ENCODE results near the gene HDAC4.

Gene HDAC4

DNA sequence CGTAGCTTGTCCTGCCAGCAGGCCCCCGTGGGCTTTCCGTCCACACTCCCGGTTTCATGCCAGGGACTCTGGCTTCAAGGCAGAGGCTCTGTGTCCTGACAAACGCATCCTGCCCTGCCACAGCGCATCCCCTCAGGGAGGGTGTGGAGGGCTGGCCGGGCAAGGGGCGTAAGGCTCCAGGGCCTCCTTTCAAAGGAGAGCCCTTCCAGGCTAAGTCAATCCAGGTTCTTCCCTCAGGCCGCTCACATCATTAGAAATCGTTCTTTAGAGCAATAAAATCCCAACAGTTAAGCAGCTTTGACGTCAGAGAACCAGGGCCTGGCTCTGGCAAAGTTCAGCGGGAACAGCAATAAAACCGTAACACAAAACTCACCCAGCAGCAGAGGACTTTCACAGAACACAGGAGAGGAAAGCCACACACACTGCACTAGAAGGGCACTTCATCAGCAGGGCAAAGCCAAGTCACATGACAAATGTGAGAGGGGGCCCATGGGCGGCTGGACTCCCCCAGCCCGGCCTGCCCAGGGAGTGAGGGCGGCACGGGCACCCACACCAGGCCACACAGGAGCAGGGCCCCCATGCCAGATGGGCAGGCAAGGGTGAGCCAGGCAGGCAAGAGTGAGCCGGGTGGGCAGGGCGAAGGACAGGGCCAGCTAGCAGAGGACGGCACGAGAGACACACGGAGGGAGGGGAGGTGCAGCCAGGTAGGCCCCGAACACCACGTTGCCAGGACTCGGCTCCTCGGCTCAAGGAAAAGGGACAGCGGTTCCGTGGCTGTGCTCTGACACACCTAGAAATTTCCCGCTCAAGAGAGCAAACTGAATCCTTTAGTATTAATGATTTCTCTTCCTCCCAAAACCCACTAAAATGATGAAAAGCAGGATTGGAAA lies 52.0 kb downstream of the HDAC4 start:
- DNase-seq (ENCODE audit: low spot score) = no peak

DNA sequence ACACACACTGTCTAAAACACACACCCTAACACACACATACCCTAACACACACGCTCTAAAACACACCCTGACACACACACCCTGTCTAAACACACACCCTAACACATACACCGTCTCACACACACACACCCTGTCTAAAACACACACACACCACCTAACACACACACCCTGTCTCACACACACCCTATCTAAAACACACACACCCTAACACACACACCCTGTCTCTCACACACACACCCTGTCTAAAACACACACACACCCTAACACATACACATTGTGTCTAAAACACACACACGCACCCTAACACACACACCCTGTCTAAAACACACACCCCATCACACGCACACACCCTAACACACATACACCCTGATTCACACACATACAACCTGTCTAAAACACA lies 54.1 kb downstream of the HDAC4 start:
- DNase-seq (ENCODE audit: low spot score) = no peak

DNA sequence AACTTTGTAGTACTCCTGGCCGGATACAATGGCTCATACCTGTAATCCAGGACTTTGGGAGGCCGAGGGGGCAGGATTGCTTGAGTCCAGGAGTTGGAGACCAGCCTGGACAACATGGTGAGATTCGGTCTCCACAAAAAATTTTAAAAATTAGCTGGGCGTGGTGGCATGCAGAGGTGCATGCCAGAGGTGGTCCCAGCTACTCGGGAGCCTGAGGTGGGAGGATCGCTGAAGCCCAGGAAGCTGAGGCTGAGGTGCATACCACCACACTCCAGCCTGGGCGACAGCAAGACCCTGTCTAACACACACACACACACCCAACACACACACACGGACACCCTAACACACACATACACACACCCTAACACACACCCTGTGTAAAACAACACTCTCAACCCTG lies 55.6 kb downstream of the HDAC4 start:
- no peak for DNase-seq (ENCODE audit: low spot score)

DNA sequence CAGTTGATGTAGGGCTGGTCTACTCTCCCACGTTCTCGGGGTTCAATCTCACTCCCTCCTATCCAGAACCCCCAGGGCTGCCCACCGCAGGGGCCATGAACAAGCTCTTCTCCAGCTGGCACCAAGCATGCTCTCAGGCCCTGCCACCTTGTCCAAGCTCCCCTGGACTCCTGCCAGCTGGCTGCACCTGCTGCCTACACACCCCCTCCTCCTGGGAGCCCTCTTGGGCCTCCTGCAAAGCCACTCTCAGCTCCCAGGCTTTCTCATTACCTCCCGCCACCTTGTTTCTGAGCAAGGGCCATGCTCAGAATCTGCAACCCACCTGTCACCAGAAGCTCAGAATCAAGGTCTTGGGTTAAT lies 56.0 kb downstream of the HDAC4 start:
- no peak for DNase-seq (ENCODE audit: low spot score)

DNA sequence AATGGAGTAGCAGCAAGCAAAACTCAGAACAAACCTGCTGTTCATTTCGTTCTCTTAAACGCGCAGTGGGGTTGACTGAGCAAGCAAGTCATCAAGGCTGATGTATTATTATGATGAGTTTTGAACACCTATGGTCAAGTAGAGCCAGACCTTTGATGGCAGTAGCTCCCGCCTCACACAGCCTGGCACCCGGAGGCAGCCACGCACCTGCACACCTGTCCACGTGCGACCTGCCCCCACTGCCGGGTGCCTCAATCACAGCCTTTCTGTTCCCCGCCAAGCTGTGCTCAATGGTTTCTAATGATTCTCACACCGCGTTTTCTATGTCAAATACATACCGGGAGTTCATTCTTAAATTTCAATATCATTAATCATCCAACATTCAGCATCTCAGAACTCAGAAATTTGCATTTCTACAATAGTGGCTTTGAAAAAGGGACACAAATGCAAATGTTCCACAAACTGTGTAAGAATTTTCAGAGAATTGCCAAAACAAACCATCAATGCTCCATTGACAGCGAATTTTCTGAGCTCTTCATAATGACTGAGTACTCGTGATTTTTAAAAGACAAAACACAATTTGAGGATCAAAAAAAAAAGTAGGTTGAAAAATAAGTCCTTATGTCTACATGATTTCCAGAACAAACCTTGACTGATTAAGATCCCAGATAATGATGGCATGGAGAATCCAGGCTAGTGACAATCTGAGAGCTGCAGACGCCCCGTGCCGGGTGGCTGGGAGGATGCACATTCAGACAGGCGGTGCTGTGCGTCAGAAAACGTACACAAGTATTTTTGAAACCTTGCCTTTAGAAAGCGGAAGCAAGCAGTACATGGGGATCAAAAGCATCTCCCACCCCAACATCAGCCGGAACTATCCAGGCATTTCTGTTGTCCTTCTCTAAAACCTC lies 56.6 kb downstream of the HDAC4 start:
- DNase-seq (ENCODE audit: low spot score) = no peak

DNA sequence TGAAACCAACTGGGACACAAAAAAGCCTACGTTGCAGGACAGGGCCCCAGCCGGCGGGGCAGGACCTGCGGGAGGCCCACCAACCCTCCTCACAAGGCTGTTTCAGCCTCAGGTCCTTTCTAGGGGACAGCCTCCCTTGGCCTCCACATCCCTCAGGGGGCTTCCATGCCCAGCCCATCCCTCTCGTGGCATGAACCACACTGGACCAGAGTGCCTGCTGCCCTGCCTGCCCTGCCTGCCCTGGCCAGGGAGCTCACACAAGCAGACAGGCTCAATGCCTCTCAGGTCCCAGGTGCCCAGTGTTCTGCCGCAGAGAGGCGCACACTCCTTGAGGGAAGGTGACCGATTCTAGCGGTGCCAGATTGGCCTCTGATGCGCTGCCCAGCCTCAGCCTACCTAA lies 57.4 kb downstream of the HDAC4 start:
- no peak for DNase-seq (ENCODE audit: low spot score)

DNA sequence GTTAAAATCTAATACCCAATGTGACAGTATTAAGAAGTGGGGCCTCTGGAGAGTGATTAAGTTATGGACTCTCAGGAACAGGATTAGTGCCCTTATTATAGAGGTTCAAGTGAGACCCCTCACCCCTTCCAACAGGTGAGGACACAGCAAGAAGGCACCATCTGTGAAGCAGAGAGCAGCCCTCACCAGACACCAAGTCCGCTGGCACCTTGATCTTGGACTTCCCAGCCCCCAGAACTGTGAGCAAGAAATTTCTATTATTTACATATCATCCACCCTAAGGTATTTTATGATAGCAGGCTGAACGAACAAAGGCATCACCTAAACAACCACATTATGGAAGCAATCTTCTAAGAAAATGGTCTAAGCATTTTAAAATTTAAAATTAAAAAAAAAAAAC lies 59.0 kb downstream of the HDAC4 start:
- DNase-seq (ENCODE audit: low spot score) = no peak

DNA sequence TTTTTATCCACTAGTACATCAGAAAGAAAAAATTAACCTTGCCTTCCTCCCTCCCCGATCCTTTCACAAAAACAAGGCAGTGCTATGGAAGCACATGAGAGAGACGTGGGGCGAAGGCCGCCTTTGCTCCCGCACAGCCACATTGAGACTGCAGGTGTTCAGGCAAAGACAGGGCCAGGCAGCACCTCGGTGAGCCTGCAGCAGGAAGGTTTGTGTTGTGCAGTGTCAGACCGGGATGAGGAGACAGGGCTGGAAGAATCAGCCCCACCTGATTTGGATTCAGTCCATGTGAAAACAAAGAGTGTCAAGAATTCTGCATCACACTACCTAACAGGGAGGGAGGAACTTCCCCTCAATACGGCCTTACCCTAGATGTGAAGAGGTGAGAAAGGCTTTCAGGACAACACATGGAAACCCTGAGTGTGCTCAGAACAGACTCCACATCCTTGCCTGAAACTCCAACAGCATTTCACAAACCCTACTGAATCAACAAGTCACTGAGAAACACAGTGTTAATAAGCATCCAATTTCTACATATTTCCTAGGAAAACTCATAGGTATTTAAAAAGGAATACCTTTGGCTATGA lies 59.6 kb downstream of the HDAC4 start:
- no peak for DNase-seq (ENCODE audit: low spot score)

DNA sequence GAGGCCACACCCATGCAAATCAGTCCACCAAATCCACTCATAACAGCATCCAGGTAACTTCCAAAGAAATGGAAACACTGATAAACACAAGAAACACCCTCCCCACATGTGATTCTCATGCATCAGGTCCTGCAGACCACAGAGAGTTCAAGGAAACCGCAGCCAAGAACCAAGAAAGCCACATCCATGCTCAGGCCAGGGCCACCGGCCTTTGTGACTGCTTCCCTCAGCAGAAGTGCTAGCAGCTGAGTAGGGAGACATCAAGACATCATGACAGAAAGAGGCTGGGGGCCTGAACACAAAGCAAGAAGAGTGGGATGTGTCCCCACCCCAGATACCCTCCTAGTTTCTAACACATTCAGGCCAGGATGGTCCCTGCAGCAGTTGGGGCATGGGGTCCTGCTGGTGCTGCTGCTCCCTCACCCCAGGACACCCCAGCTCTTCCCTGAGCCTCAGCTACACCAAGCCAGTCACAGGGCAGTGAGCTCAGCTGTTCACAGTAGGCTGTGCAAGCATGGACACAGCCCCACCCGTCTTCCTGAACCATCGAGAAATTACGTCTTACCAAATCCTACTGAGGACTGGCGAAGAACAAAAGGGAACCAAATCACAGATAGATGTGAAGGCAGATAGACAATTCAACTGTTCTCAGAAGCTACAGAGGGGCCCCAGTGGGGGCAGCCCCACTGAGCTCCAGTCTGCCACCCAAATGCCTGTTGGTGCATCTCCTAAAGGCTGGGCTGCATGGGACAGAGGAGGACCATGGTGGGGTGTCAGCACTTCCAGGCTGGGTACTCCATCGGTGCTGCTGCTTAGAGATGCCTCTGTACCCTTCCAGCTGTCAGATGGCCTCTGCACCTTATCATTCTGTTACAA lies 60.9 kb downstream of the HDAC4 start:
- no peak for DNase-seq (ENCODE audit: low spot score)

DNA sequence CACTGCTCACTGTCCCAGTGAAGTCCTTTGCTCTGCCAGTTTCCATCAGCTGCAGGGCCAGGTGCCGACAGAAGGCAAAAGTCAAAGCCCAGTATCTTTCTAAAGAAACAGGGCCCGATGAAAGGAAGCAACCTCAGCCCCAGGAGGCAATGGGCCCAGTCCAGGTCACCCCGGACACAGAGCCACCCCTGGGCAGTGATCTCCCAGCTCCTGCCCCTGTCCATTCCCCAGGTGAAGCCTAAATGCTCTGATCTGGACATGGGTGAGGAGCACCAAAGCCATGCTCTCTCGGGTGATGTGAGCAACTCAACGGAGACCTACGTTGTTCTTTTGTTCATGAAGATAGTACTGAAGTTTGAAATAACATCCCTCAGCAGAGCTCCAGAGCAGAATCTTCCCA lies 61.6 kb downstream of the HDAC4 start:
- DNase-seq (ENCODE audit: low spot score) = no peak

DNA sequence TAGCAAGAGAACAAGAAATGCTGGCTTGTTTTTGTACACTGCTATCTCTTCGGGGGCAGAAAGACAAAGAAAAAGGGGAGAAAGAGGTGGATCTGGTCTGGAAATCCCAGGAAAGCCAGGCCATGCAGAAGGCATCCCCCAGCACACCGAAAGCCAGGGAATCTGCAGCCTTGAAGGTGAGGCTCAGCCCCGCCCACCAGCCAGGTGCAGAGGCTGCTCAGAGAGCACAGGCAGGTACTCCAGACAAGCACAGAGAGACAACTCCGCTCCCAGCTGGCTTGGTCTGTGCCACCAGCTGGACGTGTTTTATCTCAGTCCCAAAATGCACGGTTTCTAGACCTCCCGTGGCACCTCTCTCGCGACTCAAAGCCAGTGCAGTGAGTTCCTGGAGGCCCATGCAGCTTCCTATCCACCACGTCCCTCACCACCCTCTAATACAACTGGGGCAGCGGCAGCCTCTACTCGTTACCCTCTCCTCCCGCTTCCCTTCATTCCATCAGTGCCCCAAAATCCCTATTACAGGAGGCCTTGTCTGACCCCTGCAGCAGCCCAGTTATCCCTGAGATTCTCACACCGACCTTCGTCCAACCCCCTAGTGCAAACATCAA lies 62.8 kb downstream of the HDAC4 start:
- DNase-seq (ENCODE audit: low spot score) = no peak

DNA sequence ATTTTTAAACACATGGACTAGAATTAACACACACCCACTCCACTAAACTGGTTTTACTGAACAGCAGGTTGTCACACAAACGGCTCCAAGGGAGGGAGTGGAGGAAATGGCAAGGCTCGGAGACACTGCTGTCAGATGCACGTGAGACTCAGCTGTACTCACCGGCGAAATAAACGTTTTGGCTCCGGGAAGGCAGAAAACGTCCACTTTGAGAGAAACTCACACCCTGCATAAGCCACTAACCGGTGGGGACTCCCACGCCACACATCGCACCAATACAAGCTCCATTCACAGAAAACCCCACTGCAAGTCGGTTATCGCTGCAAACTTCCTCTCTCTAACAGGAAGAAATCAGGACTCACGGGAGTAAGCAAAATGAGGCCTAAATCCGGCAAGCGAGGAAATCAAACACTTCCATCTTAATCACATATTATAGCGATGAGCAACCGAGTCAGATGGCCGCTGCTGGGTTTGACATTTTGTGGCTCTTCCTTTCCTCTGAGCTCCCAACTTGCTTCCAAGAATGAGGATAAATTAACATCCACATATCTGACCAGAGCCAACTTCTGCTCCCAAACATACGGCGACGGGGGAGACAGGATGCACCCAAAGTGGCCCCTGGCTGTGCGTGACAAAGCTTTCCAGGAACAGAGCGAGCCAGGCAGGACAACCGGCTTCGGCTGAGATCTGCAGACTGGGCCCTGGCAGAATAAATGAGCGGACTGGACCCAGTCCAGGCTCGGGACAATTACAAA lies 63.5 kb downstream of the HDAC4 start:
- DNase-seq (ENCODE audit: low spot score) = peak; percentile 57

DNA sequence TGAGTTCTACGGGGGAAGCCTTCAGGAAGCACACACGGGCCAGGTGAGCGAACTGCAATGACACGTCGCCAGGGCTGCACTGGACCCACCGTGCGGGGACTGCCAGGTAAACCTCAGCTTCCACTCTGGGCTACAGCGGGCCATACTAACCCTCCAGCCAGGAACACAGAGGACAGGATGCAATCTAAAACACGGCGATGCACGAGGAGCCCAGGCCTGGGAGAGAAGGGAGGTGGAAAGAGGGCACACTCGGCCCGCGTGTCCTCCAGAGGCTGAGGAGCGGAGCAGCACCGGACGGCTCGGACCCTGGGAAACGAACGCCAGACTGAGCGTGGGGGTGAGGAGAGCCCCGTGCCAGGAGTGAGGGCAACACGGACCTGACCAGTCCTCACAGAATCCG lies 69.3 kb downstream of the HDAC4 start:
- DNase-seq (ENCODE audit: low spot score) = no peak

DNA sequence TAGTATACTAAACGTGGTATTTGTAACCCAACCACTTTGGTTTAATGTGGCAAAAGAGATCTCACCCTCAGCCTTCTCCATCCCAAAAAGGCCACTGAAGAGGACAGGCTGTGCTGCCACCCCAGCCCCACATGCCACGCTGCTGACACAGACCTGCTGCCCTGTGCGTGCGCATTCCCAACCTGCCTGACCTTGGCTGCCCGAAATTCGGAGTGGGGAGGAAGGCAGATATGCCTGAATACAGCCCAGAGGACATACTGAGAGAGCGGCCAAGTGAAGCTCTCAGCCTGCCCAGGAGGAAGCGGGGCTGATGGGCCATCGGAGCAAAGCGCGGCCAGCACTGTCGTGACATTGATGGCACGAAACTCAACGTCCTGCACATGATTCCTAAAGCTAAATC lies 70.0 kb downstream of the HDAC4 start:
- DNase-seq (ENCODE audit: low spot score) = no peak

DNA sequence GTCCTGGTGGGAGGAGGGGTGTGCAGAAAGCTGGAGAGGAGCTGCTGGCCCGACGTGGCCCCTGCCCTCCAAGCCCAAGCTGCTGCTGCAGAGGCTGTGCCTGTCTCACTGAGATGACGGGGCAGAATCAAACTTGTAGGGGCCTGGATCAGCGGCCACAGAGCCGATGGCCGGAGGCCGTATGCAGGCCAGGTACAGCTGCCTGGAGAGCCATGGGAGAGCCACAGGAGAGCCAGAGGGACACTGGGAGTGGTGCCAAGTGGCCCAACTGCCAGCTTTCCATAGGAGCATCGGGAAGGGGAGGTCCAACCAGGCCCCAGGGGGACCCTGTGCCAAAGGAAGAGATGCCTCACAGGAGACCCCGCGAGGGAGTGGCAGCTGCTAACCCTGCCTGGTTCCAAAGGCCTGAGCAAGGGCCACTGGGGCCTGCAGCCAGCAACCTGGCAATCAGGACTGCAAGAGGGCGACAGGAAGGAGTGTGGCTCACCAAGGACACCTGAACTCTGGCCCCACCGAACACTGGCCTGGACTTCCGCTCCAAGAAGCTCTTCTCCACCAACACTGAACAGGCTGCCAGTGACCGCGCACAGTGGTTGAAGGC lies 70.7 kb downstream of the HDAC4 start:
- DNase-seq (ENCODE audit: low spot score) = no peak

DNA sequence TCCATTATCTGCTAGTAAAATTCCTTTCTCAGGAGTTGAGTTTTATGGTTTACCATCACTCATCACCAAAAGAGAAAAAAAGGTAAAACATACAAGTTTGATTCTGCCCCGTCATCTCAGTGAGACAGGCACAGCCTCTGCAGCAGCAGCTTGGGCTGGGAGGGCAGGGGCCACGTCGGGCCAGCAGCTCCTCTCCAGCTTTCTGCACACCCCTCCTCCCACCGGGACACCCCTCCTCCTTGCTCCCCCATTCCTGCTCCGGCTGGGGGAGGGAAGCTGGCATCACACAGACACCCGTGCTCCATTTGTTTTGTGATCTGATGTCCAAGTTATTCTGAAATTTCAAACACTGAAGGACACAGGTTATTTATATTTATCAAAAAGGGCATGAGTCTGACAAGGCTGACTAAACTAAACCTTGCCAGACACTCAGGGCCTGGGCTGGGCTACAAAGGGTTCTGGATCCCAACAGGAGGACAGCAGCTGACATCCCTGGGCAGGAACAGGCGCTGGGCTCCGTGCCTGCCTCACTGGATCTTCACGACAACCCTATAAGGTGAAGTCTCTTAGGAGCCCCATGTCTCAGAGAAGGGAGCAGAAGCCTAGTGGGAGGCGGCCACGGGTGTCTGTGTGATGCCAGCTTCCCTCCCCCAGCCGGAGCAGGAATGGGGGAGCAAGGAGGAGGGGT lies 71.4 kb downstream of the HDAC4 start:
- DNase-seq (ENCODE audit: low spot score) = no peak

DNA sequence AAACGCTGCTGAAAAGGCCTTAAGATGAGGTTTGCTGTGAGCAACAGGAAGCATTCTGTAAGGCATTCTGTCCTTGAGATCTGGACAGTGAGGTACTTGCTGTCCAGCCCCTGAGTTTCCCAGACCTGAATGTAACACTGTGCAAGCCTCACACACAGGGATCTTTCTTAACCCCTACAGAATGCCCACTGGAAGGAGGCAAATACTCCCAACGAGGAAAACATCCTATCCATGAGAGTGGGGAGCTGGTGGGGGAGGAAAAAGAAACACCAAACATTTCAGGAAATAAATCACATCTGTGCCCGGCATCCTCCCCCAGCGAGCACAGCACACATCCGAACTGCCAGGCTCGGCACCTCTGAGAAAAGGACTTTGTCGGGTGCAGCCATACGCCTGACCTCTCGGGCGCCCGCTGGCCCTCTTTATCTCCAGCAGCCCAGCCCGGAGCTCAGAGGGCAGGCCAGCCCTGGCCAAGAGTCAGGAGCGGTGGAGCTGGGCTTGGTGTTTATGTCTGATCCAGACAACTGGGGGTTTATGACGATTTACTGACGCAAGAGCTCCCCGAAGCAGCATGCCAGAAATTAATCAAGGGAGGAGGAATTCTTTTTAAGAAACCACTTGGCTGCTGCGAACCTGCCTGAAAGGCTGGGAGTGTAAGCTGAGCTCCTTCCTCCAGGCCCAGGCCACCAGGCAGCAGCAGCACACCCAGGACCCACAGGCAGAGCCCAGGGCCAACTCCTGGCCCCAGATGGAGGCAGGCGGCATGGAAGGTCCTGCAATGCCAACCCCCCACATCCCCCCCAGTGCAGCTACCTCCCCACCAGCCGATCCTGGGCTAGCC lies 72.2 kb downstream of the HDAC4 start:
- peak; percentile 87 for DNase-seq (ENCODE audit: low spot score)

DNA sequence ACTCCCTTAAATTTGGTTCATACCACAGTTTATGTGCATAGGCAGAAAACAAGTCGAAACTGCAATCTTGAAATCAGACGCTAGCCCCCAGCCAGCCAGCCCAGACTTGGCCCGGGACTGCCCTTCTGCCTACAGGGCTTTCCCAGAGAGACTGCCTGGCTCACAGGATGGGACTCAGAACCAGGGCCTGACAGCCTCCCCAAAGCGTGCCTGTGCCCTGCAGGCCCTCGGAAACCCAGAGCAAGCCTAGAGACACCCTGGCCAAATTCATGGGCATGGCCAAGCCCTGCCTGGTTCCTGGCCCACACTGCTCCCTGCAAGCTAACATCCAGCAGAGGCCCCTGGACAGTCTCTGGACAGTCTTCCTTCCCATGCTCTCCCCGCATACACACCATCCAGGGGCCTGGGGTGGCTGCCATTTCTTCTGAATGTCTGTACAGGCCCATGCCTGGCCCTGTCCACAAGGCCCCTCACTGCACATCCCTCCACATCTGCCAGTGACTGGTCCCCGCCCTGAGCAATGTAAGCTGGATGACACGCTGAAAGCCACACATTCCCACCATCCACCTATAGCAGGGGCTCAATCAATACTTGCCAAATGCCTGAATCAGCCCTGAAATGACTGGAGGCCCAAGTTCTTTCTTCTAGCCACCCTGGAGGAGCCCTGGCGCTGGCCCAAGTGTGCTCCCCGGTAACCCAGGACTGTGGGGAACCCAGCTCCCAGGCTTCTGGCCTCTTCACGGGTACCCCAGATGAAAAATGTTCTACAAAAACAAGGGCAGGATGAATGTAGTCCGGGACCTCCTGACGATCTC lies 73.1 kb downstream of the HDAC4 start:
- no peak for DNase-seq (ENCODE audit: low spot score)

All from AG08396 (cell line).